Thymus (tissue), 2 donors: Measurements from ENCODE around the gene OR51D1. TPM values are rescaled to one million over a fixed set of nuclear protein-coding genes. Genes with fewer than 3 reads are reported as not detected.

ENCODE experiments used
- polyA plus RNA-seq: library from polyadenylated mRNA; stranded (reverse); fragments of 200-250 nt; gene quantifications from one replicate; pipeline ENCODE4 v1.2.3, GENCODE V29; 2013
- total RNA-seq: library from RNA; stranded (reverse); fragments of 120-200 nt; gene quantifications from one replicate; pipeline ENCODE4 v1.2.4, GENCODE V29; 2013
- donor health status: healthy.

The OR51D1 gene
- total and polyA plus RNA-seq, 2 donors = under 0.01 TPM; not detected in 1

Other genes starting within 250 kb of the OR51D1 start
- gene TRIM21, start 243.8 kb upstream of the OR51D1 start, total RNA-seq = 45.2 TPM
- 28.9 TPM for gene TRIM21, start 243.8 kb upstream of the OR51D1 start, polyA plus RNA-seq
- not detected for gene OR52K2, start 188.2 kb upstream of the OR51D1 start, total RNA-seq
- gene OR52K2, start 188.2 kb upstream of the OR51D1 start, polyA plus RNA-seq = not detected
- gene OR52K1, start 154.8 kb upstream of the OR51D1 start, total RNA-seq = under 0.01 TPM
- gene OR52K1, start 154.8 kb upstream of the OR51D1 start, polyA plus RNA-seq = under 0.01 TPM
- not detected for gene OR52M1, start 92.3 kb upstream of the OR51D1 start, total RNA-seq
- not detected for gene OR52M1, start 92.3 kb upstream of the OR51D1 start, polyA plus RNA-seq
- gene OR52I2, start 55.7 kb upstream of the OR51D1 start, total RNA-seq = 0.09 TPM
- gene OR52I2, start 55.7 kb upstream of the OR51D1 start, polyA plus RNA-seq = 0.07 TPM
- gene OR52I1, start 43.4 kb upstream of the OR51D1 start, total RNA-seq = under 0.01 TPM
- 0.02 TPM for gene OR52I1, start 43.4 kb upstream of the OR51D1 start, polyA plus RNA-seq
- 6.9 TPM for gene TRIM68, start 29.2 kb upstream of the OR51D1 start, total RNA-seq
- gene TRIM68, start 29.2 kb upstream of the OR51D1 start, polyA plus RNA-seq = 6.5 TPM
- gene OR51E1, start 6.5 kb downstream of the OR51D1 start, total RNA-seq = 0.33 TPM
- gene OR51E1, start 6.5 kb downstream of the OR51D1 start, polyA plus RNA-seq = 0.68 TPM
- gene OR51E2, start 60.4 kb downstream of the OR51D1 start, total RNA-seq = under 0.01 TPM
- gene OR51E2, start 60.4 kb downstream of the OR51D1 start, polyA plus RNA-seq = 0.57 TPM
- 0.52 TPM for gene MMP26, start 67.3 kb downstream of the OR51D1 start, total RNA-seq
- gene MMP26, start 67.3 kb downstream of the OR51D1 start, polyA plus RNA-seq = 1.9 TPM
- gene OR51F1, start 132.5 kb downstream of the OR51D1 start, total RNA-seq = not detected
- not detected for gene OR51F1, start 132.5 kb downstream of the OR51D1 start, polyA plus RNA-seq
- not detected for gene OR52R1, start 166.9 kb downstream of the OR51D1 start, total RNA-seq
- not detected for gene OR52R1, start 166.9 kb downstream of the OR51D1 start, polyA plus RNA-seq
- gene OR51F2, start 183.8 kb downstream of the OR51D1 start, total RNA-seq = not detected
- gene OR51F2, start 183.8 kb downstream of the OR51D1 start, polyA plus RNA-seq = not detected
- not detected for gene OR51S1, start 211.7 kb downstream of the OR51D1 start, total RNA-seq
- not detected for gene OR51S1, start 211.7 kb downstream of the OR51D1 start, polyA plus RNA-seq
- gene OR51T1, start 244.4 kb downstream of the OR51D1 start, total RNA-seq = not detected
- not detected for gene OR51T1, start 244.4 kb downstream of the OR51D1 start, polyA plus RNA-seq